HCEC 1CT (cell line): Measurements from ENCODE around the gene OR2V2.
A peak's percentile ranks its signal among the peaks of the same experiment; 100 is the strongest.
"Not testable (repeated sequence)": the region's sequence is repeated elsewhere in the genome, so short reads cannot be mapped to it uniquely, and the experiment has no call there.

Experiments used
- DNase-seq: peaks from one replicate; pipeline ENCODE4 v3.0.0-alpha.2; 2017

Gene OR2V2

DNA sequence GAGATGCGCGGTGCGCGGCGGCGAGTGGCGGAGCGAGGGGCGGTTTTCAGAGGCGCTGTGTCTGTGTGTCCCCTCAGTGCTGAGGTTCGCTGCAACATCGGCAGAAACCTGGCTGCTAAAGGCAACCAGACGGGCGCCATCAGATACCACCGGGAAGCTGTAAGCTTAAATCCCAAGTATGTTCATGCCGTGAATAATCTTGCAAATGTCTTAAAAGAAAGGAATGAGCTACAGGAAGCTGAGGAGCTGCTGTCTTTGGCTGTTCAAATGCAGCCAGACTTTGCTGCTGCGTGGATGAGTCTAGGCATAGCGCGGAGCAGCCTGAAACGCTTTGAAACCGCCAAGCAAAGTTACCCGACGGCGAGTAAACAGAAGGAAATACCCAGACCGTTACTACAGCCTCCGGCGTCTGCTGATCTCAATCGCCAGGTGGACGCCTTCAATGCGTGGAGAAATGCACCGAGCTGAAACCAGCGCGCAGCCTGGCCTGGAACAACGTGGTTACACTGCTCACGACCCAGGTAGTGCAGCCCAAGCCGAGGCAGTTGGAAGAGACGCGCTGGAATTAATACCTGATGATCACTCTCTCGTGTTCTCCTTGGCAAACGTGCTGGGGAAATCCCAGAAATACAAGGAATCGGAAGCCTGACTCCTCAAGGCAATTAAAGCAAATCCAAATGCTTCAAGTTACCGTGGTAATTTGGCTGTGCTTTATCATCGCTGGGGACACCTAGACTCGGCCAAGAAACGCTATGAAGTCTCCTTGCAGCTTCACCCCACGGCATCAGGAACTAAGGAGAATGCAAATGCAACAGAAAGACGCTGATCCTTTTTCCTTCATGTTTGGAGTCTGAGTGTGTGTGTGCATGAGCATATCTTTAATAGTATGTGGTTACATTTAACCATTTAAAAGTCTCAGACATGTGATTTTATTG is 32.3 kb upstream of the OR2V2 start:
- peak; percentile 38 for DNase-seq

DNA sequence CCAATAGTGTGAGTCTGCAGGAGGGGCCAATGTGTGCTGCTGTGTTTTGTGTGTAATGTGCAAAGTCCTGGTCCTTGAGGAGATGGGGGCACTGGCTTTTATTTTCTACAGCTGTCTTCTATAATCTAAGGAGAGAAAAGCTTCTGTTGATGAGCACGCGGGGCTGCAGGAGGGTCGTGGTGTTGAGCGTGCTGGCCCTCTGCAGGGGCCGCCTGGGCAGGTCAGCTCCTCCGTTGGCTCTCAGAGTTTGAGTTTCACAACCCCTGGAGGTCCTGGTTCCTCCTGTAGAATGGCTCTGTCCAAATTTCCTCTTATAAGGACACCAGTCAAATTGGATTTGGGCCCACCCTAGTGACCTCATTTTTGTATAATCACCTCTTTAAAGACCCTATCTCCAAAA is 29.0 kb upstream of the OR2V2 start:
- no peak for DNase-seq

DNA sequence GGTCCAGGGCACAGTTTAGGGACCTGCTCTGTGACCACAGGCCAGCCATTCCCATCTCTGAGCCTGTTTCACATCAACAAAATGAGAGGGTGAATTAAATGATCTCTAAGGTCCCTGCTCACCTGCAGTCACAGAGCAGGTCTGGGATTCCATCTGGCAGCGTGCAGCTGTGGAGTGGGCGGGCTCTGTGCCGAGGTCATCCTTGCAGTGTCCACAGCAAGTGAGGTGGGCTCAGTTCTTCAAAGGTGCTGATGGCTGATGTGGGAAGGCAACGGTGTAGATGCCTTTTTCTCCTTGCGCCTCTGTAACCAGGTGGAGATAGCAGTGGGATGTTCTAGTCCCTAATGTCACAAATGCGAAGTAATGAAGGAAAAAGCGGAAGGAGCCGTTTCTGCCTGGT is 28.3 kb upstream of the OR2V2 start:
- DNase-seq, result no peak

DNA sequence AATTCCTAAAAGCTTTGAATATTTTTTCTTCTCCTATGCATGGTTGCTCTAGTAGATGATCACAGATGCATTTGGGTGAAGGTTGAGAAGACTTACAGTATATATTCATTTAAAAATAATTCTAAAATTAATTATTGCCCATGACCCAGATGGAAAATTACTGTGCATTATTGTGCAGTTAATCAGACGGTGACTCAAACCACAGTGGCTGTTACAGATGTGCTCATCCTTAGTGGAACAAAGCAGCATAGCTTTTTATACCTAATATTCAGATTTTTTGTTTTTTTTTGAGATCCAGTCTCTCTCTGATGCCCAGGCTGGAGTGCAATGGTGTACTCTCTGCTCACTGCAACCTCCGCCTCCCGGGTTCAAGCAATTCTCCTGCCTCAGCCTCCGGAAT is 27.1 kb upstream of the OR2V2 start:
- peak; percentile 77 for DNase-seq

DNA sequence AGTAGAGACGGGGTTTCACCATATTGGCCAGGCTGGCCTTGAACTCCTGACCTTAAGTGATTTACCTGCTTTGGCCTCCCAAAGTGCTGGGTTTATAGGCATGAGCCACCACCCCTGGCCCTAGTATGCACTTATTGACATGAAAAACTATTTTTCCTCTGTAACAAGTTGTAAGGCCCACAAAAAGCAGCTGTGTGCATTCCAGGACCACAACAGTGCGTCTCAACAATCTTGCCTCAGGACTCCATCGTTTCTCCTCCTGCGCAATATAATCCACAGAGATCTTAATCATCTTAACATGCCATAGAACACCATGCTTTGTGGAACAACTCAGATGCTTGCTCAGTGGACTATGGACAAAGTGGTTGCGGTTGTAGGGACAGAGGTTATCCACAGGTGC is 26.6 kb upstream of the OR2V2 start:
- peak; percentile 37 for DNase-seq

DNA sequence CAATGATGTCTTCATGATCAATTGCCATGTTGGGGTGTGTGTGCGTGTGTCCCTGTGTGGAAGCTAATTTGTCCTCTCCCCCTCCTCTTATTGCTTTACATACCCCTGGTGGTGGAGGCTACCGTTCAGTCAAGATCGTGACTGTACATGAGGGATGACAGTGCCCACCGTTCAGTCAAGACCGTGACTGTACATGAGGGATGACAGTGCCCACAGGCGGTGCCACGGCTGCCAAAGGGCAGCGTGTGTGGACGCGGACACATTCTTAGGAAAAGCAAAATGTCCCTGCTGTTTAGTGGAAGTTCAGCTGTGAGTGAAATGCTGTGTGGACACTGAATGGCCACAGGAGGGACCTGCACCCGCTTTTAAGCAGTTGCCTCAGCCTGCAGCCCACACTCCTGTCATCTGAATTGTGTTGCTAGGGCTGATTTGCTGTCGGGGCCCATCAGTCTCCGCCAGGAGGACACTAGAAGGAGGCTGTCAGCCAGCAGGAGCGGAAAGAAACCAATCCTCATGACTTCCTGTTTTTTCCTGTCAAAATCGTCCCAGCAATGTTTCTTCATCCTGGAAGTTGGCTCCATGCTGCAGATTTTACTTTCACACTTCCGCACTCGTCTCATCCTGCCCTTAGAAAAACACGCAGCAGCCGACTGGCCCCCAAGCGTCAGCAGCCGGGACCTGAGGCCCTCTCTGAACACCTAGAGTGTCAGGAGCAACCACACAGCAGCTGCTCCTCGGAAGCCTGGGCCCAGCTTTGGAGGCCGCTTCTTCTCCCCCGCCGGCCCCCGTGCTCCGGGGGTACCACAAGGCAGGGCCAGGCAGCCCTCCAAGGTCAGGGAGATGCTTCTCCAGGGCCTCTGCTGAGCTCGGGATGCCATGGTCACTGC is 25.5 kb upstream of the OR2V2 start:
- DNase-seq, result no peak

DNA sequence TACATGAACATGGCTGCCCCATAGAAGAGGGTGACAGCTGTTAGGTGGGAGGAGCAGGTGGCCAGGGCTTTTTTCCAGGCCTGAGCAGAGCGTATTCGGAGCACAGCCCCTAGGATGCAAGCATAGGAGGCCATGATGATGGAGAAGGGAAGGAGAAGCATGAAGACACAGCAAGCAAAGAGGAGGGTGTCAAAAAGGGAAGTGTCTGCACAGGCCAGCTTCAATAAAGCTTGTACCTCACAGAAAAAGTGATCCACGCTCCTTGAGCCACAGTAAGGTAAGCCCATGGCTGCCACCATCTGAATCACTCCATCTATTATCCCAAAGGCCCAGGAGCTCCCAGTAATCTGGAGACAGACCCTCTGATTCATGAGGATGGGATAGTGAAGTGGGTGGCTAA is 22.9 kb upstream of the OR2V2 start:
- no peak for DNase-seq

DNA sequence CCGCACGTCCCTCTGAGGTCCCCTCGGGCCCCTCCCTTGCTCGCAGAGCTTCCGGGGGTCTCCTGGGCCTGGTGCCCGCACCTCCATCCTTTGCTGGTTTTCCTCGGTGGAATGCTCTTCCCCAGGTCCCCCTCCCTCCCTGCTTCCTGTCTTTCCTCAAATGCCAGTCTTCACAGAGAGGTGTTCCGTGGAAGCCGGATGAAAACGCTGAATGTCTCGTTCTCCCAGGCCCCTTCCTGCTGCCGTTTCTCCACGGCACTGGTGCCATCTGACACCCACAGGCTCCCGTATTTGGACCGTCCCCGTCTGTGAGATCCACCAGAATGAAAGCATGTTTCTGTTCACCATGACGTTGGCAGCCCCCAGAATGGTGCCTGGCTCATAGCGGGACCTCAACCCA is 20.5 kb upstream of the OR2V2 start:
- no peak for DNase-seq

DNA sequence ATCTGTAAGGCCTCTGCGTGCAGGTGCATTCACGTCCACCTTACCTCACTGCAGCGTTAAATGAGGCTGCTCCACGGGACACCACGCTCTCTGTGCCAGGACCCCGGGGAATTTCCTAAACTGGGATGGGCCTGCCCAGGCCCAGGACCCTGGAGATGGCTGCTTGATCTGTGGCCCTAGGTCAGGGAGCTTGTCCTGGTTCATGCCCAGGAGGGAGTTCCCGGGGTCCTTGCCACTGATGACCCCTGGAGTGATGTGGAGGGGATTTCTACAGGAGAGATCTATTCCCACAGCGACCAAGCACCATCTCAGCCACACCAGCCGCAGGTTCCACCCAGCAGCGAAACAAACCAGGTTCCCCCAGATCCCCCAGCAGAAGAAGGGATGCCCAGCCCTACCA is 19.9 kb upstream of the OR2V2 start:
- no peak for DNase-seq

DNA sequence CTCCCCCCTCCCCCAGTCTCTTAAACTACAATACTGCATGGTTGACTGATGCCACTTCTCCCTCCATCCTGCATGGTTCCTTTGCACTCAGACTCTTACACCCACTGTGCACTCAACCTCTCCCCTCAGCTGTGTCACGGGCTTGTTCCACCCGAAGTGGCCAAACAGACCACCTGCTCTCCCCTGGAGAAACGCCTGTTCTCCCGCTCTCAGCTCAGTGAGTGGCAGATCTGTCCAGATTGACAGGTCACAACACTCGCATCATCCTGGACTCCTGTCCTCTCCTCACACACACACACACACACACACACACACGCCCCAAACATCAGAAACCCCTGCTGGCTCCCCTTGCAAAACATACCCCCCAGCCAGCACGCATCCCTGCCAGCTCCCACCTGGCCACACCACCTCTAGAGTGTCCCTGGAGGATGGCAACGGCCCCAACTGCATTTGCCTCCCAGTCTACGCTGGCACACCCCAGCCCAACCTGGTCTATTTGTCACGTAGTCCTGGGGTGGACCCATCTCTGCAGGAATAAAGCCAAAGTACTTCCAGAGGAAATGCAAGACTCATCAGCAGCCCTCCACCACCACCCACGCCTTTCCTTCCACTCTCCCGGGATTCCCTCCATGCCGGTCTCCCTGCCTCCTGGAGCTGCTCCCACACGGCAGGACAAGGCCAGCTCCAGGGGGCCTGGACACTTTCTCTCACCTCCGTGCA is 19.3 kb upstream of the OR2V2 start:
- DNase-seq, result no peak

DNA sequence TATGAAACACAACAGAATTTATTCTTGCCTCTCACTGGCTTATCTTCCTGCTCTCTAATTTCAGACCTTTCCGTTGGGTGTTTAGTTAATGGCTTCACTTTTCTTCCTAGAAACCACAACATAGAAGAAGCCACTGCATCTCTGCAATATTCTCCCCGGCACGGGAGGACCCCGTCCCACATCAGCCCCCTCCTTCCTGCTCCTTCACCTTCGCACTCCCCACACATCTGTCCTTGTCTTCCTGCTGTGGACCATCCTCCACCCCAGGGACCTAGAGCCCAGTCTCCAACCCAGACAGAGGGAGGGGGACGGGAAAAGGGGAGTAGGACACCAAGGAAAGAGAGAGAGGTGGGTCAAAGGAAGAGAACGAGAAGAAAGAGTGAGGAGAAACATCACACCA is 17.8 kb upstream of the OR2V2 start:
- DNase-seq, result no peak

DNA sequence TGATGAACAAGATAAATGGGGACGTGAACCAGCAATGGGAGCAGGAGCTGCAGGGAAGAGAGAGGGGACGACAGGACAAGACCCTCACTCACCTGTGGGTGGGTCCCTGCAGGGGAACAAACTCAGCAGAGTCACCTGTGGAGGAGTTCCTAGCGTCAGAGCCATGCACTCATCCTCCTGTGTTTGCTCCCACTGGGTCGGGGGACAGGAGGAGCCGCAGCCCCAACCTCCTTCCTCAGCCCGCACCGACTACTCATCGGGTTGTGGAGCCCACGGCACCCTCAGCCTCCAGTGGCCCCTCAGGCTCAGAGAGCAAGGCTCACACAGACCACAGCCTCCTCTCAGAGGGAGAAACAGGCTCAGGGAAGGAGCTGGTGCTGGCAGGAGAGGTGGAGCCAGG is 17.3 kb upstream of the OR2V2 start:
- not testable (repeated sequence) for DNase-seq

DNA sequence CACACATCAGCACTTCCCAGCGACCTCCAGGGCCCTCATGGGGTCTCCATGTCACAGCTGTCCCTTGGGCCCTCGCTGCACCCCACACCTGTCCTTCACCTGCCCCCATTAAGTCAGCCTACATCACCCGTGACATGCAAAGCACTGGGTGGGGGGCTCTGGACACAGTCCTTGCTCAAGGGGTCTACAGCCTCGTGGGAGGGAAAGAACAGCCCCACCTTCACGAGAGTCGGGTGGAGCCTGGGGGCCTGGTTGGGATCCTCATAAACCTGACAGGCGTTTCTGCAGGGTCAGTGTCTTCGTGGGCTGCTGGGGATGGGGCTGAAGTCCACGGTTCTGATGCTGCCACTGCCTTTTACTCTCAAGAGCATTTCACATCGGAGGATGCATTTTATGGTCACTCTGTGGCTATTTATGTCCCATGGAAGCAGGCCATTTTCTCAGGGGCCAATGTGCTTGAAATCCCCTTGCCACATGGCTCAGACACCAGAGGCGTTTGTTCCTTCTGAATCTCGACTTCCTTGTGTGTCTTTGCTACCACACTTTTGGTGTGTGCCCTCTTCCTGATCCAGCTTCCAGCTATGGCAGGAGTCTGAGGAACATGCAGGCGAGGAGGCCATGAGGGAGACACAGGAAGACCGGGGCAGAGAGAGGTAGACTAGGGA is 16.4 kb upstream of the OR2V2 start, which contains the start of gene OR2V1:
OR2V1 (minus strand) TSS at position 338 of the 665 bp plus-strand sequence. CDS start 5,865 bp downstream, outside the sequence.
- DNase-seq, result no peak

DNA sequence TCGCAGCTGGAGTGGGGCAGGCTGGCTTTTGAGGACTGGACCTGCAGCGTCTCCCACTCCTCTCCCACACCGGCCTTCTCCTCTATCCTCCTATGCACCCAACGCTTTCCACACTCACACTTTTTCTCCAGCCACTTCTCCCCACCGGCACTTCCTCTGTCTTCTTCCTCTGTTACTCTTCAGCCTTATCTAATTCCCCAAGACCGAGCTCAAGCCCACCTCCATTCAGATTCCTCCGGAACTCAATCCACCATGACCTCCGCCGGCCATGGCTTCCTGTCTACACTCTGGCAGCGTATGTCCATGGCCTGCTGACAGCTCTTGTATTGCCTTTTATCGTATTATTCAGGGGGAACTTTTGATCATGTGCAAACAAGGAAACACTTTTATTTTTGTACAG is 15.9 kb upstream of the OR2V2 start:
- no peak for DNase-seq

DNA sequence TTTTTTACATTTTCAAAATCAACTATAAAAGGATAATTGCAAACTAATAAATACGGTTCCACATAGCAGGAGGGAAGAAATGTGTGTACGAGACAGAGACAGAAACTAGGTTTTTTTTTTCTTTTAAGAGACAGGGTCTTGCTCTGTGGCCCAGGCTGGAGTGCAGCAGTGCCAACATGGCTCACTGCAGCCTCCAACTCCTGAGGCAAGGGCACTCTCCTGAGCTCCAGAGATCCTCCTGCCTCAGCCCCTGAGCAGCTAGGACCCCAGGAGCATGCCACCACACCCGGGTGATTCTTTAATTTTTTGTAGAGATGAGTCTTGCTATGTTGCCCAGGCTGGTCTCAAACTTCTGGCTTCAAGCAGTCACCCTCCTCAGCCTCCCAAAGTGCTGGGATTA is 14.3 kb upstream of the OR2V2 start:
- DNase-seq, result no peak

DNA sequence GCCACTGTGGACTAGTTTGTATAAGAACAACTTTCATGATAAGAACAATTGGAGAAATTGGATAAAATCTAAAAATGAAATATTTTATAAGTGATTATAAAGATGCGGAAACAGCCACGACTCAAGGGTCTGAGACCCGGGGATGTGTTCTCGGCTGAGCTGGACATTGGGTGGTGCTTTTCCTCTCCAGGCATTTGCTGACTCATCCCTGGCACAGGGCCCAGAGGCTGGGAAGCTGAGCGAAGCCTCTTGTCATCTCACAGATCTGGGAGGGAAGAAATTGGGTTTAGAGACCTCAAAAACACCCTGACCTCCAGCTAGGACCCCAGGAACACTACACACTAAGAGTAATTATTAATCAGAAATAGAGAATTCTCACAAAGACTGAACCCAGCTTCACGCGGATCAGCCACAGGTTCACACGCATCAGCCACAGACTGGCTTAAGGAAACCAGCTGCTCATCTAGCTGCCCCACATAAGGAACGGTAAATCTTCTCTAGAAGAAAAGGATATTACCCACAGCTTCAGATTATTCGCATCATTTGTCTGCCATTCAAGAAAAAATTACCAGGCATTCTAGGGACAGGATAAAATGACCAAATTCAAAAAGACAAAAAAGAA is 13.7 kb upstream of the OR2V2 start:
- DNase-seq, result peak; percentile 84

DNA sequence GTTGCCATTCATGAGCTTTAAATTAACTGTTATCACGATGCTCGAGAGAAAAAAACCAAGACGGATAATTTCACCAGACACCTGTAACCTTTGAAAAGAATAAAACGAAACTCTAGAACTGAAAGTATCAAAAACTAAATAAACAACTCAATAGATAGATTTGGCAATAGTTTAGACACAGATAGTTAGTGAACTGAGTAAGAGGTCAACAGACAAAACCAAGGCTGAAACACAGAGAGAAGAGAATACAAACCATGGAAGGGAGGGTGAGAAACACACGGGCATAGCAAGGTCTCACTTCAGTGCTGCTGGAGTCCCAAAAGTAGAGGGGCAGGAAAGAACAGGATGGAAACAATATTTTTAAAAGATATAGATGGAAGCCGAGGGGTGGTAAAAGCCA is 13.1 kb upstream of the OR2V2 start:
- DNase-seq, result no peak

DNA sequence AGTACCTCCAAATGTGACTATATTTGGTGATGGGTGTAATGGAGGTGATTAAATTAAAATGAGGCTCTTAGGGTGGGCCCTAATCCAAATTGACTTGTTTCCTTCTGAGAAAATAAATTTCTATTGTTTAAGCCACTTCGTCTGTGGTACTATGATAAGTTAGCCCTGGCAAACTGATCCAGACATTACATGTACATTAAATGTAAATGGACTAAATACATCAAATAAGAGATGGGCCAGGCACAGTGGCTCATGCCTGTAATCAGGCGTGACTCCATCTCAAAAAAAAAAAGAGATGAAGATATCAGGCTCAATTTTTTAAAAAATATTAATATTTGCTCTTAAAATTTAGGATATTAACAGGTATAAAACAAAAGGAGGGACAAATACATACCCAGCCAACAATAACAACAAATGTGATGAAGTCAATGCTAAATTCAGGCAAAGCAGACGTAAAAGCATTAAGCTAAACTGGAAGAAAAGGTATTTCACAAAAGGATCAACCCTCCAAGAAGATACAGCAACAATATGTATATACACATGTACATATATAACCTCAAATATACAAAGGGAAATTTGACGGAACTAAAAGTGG is 10.9 kb upstream of the OR2V2 start:
- DNase-seq, result no peak

DNA sequence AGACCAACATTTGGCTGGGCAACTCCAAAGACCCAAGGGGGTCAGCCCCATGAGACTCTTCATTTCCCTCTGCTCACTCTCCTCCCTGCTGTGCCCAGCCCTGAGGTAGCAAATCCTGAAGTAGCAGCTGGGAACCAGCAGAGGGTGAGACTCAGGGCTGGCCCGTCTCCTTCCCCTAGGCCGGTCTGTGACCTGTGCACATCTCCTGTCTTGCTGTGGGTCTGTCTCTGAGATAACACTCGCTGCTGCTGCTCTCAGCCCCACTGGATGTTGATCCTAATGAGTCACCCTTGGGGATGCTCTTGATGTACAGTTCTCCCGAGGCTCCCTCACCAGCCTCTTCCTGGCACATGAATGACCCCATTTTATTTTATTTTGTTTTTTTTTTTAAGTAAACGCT is 9.1 kb upstream of the OR2V2 start:
- DNase-seq, result no peak

DNA sequence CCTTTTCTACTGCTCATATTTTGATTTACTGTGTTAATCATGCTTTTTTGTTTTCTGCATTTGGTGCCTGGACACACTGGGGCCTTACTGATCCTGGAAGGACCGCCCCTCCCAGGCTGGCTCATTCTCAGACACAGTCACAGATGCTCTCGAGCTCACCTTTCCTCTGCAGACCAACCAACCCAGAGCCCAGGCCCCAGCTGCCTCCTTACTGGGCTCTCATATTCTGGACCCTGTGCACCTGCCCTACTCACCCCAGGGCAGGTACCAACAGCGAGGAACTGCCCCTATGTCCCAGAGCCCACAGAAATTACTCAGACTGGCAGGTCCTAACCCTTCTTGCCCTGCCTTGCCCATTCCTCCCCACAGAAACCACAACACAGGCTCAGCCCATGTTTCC is 6.6 kb upstream of the OR2V2 start:
- DNase-seq, result no peak

DNA sequence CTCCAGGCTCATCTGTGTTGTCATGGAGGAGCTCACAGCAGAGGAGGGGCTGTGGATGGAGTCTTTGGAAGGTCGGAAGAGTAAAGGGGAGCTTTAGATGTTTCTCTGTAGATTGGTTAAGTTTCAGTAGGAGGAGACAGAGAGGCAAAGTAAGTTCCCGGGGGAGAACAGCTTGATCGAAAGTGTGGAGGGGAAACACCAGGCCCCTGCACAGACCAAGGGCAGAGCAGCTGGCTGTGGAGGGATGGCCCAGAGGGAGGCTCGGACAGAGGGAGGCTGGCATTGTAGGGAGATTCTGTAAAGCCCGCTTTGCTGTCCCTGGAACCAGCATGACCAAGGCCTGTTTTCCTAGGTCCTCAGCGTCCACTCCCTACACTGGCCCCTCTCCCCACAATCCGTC is 5.3 kb upstream of the OR2V2 start:
- no peak for DNase-seq

DNA sequence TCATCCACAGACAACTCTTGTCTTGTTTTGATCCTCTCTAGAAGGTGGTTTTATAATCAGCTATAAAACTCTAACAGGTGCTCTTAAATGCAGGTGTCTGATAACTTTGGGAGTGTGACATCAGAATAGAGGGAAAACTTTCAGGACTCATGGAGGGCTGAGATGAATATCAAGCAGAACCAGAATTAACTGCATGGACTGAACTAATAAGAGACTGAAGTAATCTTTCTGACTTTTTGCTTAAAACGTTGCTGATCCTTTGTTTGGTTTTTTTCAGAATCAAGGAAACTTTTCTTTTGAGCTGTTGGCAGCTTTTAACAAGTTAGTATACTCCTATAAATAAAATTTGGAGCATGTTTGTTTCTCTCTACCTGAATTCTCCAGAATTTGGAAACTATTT is 2.3 kb upstream of the OR2V2 start:
- no peak for DNase-seq
